Kidney glomerular epithelial cell (primary cell): Measurements from ENCODE around the gene SMIM21.
A peak's percentile ranks its signal among the peaks of the same experiment; 100 is the strongest.

Experiments
- DNase-seq: peaks from one replicate; lab custom pipeline; 2025; lab: John Stamatoyannopoulos, UW

Gene SMIM21

DNA sequence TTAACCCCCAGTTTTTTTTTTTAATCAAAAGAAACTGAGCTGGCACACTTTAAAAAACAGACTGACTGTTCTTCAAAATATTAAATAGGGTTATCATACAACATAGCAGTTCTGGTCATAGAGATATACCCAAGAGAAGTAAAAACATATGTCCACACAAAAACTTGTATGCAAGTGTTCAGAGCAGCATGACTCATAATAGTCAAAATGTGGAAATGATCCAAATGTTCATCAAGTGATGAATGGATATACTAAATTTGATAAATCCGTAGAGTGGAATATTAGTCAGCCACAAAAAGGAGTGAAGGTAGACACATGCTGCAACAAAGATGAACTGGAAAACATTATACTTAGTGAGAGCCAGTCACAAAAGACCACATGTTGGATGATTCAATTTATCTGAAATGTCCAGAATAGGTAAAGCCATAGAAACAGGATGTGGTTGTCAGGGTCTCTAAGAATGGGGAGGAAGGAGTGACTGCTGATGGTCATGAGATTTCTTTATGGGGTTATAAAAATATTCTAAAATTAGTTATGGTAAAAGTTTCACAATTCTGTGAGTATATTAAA lies 5.1 kb downstream of the SMIM21 start:
- no peak for DNase-seq

DNA sequence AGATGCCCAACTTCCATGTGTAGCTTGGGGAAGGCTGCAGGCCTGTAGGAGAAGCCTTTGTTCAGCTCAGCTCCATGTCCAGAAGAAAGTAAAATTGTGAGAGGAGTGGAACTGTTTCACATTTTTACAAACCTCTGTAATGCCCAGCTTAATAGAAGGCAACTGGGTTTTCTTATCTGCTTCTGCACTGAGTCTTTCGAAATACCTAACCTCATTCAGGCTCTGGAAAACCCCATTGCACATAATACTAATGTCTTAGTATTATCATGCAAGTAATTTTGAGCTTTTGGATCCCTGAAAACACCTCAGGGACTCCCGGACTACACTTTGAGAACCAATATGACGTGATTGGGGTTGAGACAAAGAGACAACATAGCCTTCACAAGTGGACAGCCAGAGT lies 5.8 kb downstream of the SMIM21 start:
- no peak for DNase-seq

DNA sequence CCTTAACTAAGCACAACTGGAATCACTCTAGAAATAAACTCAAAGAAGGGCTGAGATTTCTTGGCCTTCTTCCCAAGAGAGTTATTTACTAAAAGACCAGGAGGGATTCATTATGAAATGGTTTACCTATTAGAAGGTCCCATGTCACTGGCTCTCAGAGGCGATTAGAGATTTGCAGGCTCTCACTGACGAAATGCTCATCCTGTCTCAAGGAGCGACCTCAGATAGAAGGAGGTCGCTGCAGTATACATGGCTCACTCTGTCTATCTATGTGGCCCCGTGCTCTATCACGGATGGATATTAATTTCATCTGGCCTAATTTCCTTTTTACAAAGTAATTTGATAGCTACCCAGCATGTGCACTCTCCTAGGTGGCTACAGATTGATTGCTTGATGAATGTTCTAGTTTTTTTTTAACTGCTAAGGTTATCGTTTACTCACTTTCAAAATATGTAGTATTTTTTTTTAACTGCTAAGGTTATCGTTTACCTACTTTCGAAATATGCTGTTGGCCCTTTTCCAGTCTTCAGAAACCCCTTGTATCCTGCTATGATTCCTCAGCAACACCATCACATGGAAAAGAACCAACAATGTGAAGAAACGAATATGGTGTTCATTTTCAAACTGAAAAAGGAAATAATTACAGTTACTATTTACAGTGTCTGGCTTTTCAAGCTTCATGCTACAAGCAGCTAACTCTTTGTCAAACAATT lies 9.1 kb downstream of the SMIM21 start:
- peak; percentile 25 for DNase-seq

DNA sequence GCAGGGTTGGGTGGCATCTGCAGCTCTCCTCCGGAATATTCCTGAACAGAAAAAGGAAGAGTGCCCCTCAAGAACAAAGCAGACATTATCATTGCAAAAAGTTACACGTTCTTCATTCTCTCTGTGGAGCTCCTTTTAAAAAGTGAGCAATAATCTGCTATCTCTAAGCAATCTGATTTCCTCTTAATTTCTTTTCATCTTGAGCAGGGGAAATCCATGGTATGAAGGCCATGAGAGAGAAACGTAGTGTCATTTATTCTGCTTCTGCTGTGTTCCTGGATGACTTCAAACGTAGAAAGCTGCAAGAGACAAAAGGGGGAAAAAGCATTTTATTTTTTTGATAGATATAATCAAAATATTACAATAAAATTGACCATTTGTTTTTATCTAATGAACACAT lies 16.9 kb downstream of the SMIM21 start:
- no peak for DNase-seq

DNA sequence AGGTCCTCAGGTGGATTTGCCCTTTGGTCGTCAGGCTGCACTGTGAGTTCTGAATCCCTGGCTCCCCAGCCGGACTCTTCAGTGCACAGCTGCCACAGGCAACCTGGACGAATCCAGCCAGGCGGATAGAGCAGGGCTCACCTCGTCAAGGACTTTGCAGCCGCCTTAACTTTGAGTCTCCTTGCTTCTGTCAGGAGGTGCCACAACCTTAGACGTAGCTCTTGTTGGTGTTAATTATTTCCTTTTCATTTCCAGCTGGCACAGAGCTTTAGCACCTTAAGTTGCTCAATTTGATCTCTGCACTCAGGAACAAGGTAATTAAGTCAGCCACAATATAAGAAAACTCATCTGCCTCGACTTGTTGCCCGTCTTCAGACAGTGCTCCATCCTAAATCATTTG lies 17.7 kb downstream of the SMIM21 start:
- no peak for DNase-seq

DNA sequence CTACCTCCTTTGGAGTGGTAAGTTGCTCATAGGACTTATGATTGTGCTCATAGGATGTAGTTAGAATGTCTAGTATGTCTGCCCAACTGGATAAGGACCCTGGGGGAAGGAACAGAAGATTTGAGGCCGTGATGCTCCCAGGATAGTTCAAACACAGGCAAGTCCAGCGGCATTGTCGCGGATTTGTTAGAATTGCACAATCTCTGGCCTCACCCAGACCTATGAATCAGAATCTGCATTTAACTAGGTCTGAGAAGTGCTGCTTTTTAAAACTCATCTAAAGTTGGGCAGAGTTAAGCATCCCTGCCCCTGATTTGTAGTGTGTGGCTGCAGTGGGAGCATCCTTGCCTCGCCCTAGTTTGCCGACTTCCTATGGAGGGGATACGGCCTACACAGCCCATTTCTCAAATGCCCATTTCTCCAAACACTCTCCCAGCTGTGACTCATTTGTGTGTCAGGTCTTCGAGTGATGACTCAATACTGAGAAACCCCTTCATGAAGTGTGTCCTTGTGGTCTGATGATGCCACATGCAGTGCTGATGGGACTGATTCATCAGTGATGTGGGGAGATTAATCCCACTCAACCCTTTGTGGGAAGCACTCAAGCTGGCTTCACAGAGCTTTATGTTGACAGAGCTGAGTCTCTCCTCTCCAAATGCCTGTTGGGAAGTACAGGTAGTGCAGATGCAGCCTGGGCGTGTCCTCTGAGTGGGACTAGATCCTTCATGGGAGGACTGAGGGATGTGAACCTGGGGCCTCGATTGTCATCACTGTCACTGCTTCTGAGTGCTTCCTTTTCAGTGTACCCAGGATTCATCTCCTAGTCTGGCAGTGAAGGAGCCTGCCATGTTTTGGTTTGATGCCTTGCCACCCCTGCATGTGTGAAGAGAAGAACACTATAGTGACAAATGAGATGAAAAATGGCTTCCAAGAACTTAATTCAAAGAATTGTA lies 18.7 kb downstream of the SMIM21 start:
- DNase-seq, result peak; percentile 89

DNA sequence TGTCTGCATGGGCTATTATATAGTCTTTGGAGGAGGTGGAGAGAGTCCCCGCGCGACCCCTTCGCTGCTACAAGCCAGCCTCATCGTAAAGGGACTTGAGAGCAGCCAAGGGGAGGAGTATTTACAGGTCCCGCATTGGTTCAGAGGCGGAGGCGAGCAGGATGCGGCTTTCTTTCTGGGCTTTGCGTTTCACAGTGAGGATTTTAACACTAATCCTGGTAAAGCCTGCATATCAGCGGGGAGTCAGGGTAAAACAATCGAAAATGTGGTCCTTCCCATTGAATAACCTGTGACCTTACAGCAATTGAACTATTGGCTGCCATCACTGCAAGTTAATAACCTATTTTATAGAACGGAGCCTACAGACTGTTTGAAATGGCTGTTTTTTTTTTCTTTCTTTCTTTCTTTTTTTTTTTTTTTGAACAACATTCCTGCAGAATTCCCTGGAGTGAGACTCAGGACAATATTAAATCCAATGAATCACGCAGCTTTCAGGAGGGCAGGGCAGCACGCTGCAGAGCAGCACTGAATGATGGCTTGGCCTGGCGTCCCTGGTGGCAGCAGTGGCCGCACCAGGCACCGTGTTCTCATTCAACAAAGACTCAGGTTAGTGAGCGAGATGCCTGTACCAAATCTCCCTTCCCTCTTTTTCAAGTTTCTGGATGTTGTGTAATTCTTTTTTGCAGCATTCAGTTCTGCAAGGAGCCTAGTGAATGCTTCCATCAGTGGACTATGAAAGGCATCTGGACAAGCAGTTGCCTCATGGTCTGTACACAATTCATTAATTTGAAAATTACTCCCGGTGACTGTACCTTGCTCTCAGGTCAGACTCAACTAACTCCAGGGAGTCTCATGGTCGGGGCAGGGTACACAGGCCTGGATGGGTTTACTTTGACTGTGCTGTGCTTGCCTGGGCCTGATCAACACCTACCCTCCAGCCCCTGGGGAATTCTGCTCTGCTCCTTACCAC lies 19.8 kb downstream of the SMIM21 start:
- peak; percentile 2 for DNase-seq

DNA sequence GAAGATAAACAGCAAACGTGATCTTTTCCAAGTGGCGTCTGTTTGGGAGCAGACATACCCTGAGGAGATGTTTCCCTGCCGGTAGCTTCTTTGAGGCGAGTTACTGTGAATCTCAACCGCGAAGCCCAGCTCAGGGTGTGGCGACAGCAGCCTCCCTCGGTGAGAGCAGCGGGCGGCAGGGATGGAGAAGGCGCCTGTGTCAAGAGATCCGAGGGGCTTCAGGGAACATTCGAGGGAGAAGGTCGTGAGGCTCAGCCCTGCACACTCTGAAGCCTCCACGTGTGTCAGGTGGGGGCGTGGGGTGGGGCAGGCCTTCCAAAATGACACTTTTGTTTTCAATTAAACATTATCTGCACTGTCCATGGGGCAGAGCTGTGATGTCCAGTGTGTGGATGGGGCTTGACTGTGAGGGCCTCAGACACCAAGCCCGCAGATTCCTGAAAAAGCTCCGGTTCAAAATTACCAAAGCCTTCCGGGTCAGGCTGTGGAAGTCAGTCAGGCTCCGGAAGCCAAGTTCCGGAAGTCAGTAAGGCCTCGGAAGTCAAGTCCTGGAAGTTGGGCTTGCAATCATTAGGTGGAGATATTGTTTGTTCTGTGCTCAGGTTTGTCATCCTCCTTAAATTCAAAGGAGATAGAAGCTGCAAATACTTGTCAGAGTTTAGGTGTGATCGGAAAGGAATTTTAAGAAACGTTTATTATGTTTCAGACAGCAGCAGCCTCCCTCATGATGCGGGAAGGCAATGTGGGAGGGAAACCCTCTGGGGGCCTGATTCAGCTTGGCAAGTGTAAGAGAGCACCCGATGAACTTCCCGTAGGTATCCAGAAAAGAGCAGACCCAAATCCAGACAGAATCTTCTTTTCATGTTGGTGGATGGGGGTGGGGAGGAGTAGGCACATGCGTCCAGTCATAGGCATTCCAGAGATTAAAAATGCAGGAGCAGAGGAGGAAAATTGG lies 20.7 kb downstream of the SMIM21 start:
- no peak for DNase-seq

DNA sequence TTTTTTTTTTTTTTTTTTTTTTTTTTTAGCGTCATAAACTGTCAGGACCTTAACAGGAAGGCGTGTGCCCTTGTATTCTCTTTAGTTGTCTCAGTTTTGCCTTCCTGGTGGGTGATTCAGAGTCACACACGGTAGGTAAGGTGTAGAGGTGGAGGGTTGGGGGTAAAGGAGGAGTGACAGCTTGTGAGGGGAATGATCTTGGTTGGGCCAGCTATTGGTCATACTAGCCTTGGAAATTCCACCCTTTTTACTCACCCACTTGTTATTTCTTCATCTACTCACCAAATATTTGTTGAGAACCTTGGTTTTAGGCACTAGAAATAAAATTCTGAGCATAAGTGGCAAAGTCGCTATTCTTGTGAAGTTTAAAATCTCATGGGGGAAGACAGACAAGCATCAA lies 22.2 kb downstream of the SMIM21 start:
- no peak for DNase-seq

DNA sequence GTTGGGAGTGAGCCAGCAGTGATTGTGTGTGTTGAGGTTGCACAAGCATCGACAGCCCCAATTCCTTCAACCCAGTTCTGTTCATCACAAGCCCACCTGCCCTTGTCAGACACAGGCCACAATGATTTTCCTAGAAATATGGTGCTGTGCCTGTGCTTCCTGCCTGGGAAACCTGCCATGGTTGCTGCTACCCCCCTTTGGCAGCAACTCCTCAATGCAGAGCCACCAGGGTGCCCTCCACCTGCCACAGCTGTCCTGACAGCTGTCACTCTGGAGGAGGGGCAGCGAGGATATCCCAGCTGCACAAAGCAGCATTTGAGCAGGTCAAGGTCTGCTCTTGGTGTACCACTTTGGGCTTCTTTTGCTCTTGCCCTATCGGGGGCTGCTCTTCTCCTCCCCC lies 27.1 kb downstream of the SMIM21 start:
- DNase-seq, result no peak

DNA sequence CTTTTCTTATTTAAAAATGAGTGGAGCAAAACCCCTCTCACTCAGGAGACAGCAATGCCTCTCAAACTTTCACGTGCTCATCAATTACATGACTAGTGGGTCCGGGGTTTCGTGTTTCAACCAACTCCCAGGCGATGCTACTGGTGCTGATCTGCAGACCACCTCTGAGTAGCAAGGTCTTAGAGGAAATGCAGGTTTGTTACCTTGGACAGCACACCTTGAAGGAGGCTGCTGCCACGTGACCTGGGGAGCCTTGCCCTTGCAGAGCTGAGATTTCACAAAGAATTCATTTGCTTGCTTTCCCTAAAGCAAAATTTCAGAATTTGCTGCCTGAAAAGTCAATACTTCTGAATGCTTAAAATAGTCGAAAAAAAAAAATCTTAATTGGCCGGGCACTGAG lies 32.4 kb downstream of the SMIM21 start:
- no peak for DNase-seq

DNA sequence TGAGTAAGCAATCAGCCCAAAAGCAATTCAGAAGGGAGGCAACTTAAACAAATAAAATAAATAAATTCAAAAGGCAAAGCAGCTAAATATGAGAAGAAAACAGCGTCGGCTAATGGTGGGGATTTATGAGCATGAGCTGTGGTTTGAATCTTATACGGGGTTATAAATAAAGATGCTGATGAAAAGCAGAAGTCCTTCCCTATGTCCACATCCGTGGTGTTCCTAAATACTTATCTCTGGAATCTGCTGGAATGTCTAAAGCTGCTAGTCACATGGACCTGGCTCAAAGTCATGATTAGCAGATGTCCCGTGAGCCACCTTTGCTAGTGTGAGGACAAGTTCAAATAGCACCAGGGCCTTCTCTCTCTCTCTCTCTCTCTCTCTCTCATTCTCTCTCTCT lies 33.8 kb downstream of the SMIM21 start:
- DNase-seq, result no peak

DNA sequence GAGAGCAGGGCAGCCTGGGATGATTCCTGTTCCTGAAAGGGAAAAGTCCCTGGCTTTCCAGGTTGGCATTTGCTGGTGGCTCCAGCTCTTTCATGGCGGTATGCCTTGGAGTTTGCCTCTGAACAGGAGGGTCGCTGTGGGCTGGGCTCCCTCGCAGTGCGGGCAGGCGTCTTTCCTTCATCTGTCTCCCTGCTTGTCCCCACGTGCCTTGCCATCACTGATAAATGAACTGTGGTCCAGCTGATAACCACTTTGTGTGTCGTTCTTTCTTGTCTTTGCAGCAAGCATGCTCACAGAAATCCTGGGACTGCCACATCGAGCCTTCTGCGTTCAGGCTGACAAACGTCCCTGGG lies 35.3 kb downstream of the SMIM21 start:
- DNase-seq, result no peak

DNA sequence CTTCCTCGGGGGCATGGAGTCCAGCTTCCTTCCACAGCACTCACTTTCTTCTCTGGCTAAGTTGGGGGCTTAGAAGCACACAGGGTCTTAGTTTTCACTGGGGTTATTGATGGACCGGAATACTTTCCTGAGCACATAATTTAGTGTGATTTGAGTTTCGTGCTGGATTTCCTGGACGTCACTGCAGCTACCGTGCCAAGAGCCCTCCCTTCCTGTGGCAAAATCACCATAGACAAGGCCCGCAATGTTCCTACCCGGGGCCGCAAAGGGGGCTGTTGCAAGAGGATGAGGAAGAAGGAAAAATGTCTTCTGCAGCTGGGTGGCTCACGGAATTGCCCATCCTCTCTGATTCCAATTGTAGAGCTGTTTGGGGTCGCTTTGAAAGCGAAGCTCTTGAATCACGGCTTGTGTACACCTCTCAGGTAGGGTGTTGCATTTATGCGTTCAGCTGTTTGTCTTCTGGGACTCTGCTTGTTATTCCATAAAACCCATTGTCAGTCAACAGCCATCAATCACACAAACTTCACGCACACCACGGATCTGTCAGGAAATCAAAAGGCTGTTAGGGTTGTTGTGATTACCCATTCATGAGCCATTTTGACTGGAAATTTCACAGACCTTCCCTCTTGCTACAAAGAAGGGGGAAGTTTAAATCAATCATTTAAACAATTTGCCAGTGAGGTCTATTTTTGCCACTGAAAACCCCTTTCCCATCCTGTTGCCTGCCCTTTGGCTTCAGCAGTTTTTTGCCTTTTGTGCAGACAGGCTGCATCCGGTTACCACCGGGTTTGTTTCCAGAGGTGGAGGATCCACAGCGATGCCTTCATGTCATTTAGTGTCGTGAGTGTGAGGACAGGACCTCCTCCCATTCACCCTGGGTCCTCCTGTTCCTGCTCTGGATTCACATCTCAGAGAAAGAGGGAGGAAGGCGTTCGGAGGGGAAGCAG lies 36.0 kb downstream of the SMIM21 start:
- DNase-seq, result no peak

DNA sequence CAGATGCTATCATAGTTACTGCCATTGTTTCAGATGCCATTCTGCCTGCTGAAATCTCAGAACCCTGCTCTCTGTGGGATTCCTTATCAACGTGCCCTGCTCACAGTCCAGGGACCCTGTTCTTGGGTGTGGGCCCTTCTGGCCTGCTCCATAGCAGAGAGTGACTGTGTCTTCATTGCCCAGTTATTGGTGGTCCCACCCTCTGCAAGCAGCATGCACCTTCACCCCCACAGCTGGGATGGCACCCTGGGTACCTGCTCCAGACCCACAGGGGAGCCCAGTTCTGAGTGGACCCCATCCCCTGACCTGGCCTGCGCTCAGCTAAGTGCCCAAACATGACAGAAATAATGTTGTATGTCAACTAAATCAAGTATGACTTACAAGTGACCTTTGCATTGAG lies 36.6 kb downstream of the SMIM21 start:
- DNase-seq, result no peak

DNA sequence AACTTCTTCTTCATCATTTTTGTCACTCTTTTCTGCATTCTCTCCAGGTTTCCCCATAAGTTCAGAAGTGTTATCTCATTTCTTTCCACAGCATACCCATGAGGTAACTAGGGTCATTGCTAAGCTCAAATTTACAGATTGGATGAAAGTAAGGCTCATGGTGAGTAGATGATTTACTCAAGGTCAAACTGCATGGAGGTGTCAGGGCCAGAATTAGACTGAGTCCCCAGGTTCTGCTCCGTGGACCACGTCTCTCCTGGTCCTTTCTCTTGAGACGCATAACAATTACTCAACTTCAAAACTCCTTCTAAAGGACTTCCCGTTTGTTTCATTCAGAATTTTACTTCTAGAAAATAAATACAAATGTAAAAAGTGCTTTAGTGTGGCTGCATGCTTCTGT lies 43.4 kb downstream of the SMIM21 start:
- DNase-seq, result no peak

DNA sequence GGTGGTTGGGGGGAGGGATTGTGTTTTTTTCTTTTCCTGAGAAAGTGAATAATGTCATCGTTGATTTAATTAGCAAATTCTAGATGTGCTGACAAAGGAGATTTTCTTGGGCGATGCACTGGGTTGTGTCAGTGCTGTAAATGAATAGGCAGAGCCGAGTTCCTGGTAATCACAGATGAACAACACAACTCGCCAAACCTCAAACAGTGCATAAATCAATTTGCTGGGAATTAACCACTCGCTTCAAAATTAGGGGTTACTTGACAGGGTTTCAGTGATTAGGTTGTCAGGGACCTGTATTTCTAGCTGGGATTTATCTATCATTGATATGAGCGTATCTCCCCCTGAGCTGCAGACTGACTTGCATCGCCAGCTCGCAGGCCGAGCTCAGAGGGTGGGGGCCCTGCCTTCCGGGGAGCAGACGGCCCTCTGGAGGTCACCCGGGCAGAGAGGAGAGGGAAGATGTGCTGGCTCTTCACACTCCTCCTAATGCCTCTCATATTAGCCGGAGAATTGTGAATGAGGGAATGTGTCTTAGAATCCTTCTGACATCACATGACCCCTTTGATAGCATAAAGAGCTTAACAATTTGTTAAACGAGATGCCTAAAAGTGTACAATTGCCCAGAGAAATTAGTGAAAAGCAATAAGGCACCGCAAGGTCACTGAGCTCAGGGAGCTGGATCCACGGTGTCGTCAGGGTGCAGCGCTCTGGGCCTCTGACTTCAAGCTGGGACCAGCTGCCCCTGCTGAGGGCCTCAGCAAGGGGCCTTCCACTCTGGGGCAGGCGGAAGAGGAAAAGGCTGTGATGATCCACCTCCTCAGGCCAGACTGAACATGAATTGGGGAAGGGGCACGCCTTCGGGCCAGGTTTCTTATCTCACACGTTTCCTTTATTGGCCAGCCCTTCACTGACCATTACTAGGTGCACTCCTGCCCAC lies 48.9 kb downstream of the SMIM21 start:
- DNase-seq, result no peak

DNA sequence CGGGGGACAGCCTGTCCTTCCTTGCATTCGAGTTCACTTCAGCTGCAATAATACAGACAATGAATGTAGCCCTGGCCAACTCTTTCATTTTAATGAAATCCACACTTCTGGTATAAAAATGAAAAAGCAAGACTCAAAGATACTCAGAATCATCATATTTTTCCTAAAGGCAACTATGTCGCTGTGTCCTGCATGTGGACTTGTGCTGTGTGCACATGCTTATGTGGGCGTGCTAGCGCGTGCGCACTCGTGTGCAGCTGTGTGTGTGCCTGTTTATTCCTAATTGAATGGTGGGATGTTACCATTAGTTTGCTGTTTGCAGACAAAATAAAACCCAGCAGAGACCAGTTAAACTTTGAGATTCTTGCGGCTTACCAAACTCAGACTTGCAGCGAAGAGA lies 49.6 kb downstream of the SMIM21 start:
- no peak for DNase-seq

DNA sequence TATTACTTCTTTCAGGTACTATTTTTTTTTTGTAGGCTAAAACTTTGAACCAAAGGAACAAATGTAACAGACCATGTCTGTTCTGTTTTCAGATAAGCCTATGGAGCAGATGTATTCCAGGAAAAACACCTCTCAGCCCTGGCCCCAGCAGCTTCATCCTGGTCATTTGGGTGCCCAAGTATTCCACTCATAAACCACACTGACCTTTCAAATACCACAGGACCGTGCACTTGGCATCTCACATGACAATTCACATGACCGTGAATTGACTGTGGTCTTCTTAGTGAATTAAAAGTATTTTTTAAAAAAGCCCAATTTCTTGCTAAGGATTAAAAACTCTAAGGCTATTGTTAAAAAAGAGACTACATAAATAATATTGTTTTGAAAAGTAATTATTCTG lies 50.2 kb downstream of the SMIM21 start:
- DNase-seq, result no peak
